Omental fat pad (tissue), 4 donors: ENCODE data around the gene LARP1. TPM values are rescaled to one million over a fixed set of nuclear protein-coding genes. Genes with fewer than 3 reads are reported as not detected.
A peak's percentile ranks its signal among the peaks of the same experiment; 100 is the strongest.

Source experiments
- ATAC-seq: fragments of 150-250 bp; one replicate; pipeline ENCODE4 v1.9.1; 2016; ENCODE audit warnings: mild to moderate bottlenecking, moderate library complexity; ENCODE audit not compliant: low FRiP score
- DNase-seq: peaks from one replicate; pipeline ENCODE4 v3.0.0-alpha.2; 2019; ENCODE audit warnings: low spot score
- CTCF ChIP-seq, 3 donors: fragments of 450-650 bp; IDR thresholded peaks; one replicate each; pipeline ENCODE4 v1.5.1; 2016 to 2017; ENCODE audit warnings: antibody characterized with exemption in 3 of 3, mild to moderate bottlenecking in 3 of 3, moderate library complexity in 2 of 3
- total RNA-seq, 4 donors: library from RNA; depleted of rRNA; stranded (reverse); fragments of >200 nt; gene quantifications; one replicate each; pipeline ENCODE4 v1.1.0, GENCODE V29; 2016

LARP1 gene
- total RNA-seq, 4 donors from 2014 or later: 80.5 to 155 (median 106) TPM

- DNase-seq: peak; percentile 90
- peak; percentile 93 for ATAC-seq
- no peak for TF ChIP-seq CTCF (IDR thresholded peaks at IDR 0.05)
Observed at GRCh38 chr5:154858297-154858971, 103.3 kb downstream of the LARP1 start, which contains the start of gene CNOT8. CNOT8 (plus strand) TSS chr5:154858627; CDS start chr5:154863279, 4,652 bp downstream.

GRCh38 chr5:154858972-154859871, 104.0 kb downstream of the LARP1 start:
- DNase-seq (no peak), ATAC-seq (no peak)
- TF ChIP-seq CTCF (IDR thresholded peaks at IDR 0.05): no peak

GRCh38 chr5:154860123-154860522, 104.9 kb downstream of the LARP1 start:
- DNase-seq: no peak
- no peak for TF ChIP-seq CTCF (IDR thresholded peaks at IDR 0.05)
- ATAC-seq: no peak

- TF ChIP-seq CTCF (IDR thresholded peaks at IDR 0.05): no peak
- DNase-seq (no peak), ATAC-seq (no peak)
Observed at GRCh38 chr5:154860765-154861164, 105.6 kb downstream of the LARP1 start.

DNA sequence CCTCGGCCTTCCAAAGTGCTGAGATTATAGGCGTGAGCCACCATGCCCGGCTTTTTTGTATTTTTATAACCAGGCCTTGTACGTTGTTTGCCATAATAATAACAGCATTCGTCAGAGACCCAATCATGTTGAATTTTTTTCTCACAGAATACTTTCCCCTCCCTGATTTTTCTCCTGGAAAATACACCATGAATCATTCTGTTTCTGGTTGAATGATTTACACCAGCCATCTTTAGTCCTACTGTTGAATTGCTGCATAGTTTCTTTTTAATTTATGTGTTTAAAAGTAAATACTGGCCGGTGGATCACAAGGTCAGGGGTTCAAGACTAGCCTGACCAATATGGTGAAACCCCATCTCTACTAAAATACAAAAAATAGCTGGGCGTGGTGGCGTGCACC, 106.8 kb downstream of the LARP1 start:
- ATAC-seq (no peak), DNase-seq (no peak)
- TF ChIP-seq CTCF (IDR thresholded peaks at IDR 0.05): no peak

DNA sequence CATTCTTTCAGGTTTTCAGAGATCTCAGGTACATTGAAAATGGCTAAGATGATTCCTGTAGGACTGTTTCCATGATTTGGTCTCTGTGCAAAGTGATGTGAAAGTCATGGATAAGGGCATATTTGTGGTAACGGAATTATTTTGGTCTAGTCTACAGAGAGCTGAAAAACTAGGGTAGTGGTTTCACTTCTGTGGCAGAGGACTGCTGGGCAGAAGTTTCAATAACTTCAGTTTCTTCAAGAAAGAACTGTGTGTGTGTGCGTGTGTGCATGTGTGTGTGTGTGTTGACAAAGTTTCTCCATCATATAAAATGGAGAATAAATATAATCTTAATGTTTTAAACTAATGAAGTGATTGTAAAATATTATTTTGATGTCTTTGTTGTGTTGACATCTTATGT, 107.6 kb downstream of the LARP1 start:
- no peak for TF ChIP-seq CTCF (IDR thresholded peaks at IDR 0.05)
- no peak for ATAC-seq

More for the DNA sequence above, 107.6 kb downstream of the LARP1 start:
- no peak for DNase-seq
